ES-I3 (cell line): Measurements from ENCODE around the gene UMAD1.

Source experiments
- H3K36me3 ChIP-seq: 2 replicates; pipeline ENCODE4 v1.6.1; 2013; ENCODE audit warnings: mild to moderate bottlenecking, low read length, control low read depth, moderate library complexity; ENCODE audit not compliant: insufficient read depth
- H3K4me1 ChIP-seq: 2 replicates; pipeline ENCODE4 v1.6.1; 2013; ENCODE audit warnings: mild to moderate bottlenecking, control low read depth, low read length; ENCODE audit not compliant: insufficient read depth
- H3K9ac ChIP-seq: 2 replicates; pipeline ENCODE4 v1.6.1; 2013; ENCODE audit warnings: low read depth, mild to moderate bottlenecking, low read length, moderate library complexity
- H3K9me3 ChIP-seq: 2 replicates; pipeline ENCODE4 v1.6.1; 2013; ENCODE audit warnings: mild to moderate bottlenecking, low read length, moderate library complexity; ENCODE audit not compliant: control insufficient read depth, insufficient read depth

The UMAD1 gene

GRCh38 chr7:7920481-7920880, 279.9 kb downstream of the UMAD1 start:
- Histone ChIP-seq H3K4me1 (peaks cover 31% of the 10 kb centered on the region; the same call in 1 of the 2 replicates), H3K9ac (no peak overlapping the region), H3K9me3 (no peaks in the 10 kb centered on the region), H3K36me3 (no peaks in the 10 kb centered on the region)

DNA sequence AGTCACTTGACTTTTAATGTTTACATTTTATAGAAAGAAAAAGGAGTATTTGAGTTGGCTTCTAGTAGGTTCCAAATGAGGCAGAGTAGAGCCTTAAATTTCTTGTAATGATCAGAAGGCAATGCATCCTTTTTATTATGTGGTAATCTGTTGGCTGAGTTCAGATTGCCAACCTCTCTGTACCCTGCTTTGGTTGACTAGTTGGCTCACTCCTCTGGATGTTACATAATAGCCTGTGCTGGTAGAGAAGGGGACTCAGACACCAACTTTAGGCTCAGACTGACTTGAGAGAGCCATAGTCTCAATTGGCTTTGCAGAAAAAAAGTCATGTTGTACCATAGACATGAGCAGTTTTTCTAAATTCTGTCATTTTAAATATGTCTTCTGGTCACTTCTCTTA, 281.3 kb downstream of the UMAD1 start:
- H3K9ac ChIP-seq = no peak overlapping the region
- peaks cover 31% of the 10 kb centered on the region; the same call in 1 of the 2 replicates for H3K4me1 ChIP-seq
- no peaks in the 10 kb centered on the region for H3K36me3 ChIP-seq
- H3K9me3 ChIP-seq = no peaks in the 10 kb centered on the region

DNA sequence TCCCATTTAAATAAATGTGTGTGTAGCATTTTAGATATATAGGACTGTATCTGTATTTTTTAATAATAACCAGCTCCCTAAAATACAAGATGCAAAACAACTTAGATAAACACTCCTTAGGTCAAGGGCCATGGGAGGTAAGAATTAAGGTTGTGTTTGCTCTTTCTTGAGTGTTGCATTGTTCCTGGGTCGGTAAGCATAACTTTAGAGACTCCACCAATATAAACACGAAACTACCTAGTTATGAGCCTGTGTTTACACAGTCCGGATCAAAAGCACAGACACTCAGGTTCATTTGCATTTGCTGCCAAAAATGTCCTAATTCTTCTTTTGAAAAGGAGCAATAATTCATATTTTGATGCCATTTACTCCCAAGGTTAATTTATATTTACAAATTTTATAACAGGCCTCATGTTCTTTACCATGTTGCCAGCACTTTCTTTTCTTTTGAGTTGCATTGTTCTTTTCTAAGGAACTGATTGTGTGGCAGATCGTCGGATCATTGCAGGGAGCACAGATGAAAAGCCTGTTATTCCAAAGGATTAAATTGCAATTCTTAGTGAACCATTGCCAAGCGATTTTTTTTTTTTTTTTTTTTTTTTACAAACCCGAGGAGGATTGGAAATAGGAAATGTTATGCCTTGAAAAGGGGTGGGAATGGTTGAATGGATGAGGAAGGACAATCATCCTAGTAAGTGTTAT, 282.3 kb downstream of the UMAD1 start:
- Histone ChIP-seq H3K4me1 (peaks cover 31% of the 10 kb centered on the region; the same call in 1 of the 2 replicates), H3K36me3 (no peaks in the 10 kb centered on the region), H3K9me3 (no peaks in the 10 kb centered on the region), H3K9ac (no peak overlapping the region)

- H3K36me3 ChIP-seq = no peaks in the 10 kb centered on the region
- peaks cover 25% of the 10 kb centered on the region; the same call in 1 of the 2 replicates for H3K4me1 ChIP-seq
- no peak overlapping the region for H3K9ac ChIP-seq
- no peaks in the 10 kb centered on the region for H3K9me3 ChIP-seq
These were observed 283.3 kb downstream of the UMAD1 start for GRCh38 chr7:7923818-7924217.

- Histone ChIP-seq H3K9me3 (no peaks in the 10 kb centered on the region), H3K9ac (no peak overlapping the region), H3K36me3 (no peaks in the 10 kb centered on the region), H3K4me1 (peaks cover 21% of the 10 kb centered on the region; the same call in 1 of the 2 replicates)
These were observed 283.8 kb downstream of the UMAD1 start for GRCh38 chr7:7924303-7924702.
